EH (cell line): Measurements from ENCODE around the gene TPK1.

Experiments
- DNase-seq: peaks from one replicate; pipeline ENCODE4 v3.0.0-alpha.2; 2015; ENCODE audit warnings: low read depth

TPK1 gene

GRCh38 chr7:144723301-144723700 lies 112.6 kb downstream of the TPK1 start:
- no peak for DNase-seq

- DNase-seq, result no peak
These were observed 115.1 kb downstream of the TPK1 start for GRCh38 chr7:144720710-144721109.

GRCh38 chr7:144720149-144720548 lies 115.7 kb downstream of the TPK1 start:
- DNase-seq, result no peak

- no peak for DNase-seq
These were observed 118.1 kb downstream of the TPK1 start for GRCh38 chr7:144717720-144718119.

GRCh38 chr7:144713850-144714249 lies 122.0 kb downstream of the TPK1 start:
- DNase-seq, result no peak

GRCh38 chr7:144710791-144711190 lies 125.1 kb downstream of the TPK1 start:
- no peak for DNase-seq

- no peak for DNase-seq
These were observed 126.8 kb downstream of the TPK1 start for GRCh38 chr7:144709066-144709465.

DNA sequence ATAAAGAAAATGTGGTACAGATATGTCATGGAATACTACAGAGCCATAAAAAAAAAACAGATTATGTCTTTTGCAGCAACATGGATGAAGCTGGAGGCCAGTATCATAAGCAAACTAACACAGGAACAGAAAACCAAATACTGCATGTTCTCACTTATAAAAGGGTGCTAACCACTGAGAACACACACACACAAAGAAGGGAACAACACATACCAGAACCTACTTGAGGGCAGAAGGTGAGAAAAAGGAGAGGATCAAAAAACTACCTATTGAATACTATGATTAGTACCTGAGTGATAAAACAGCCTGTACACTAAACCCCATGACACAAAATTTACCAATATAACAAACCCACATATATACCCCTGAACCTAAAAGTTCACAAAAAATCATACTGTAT lies 144.6 kb downstream of the TPK1 start:
- no peak for DNase-seq

DNA sequence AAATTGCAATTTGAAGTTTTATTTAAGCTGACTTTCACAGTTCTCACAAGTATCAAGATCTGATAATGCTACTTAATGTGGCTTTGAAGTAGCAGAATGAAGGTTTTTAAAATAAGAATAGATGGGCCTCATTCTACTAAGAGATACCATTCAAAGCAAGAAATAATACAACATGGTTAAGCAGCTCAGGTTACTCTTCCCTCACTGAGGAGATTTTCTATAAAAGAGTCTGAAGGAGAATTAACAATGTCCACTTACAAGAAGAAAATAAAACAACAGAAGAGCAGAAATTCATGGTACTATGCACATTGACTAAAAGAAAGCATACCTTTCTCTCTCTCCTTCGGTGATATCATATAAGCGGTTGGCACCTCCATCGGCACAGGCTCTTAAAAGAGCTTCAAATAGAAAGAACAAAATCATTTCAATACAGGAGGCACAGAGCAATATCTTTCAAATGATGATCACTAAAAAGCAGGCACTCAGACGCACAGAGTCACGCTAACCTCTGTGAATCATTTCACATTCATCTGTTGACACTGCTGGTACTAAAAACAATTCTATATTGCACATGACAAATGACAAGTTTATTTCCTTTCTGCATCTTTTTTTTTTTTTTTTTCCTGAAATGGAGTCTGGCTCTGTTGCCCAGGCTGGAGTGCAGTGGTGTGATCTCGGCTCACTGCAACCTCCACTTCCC lies 153.1 kb downstream of the TPK1 start:
- no peak for DNase-seq

GRCh38 chr7:144676492-144676891 lies 159.4 kb downstream of the TPK1 start:
- no peak for DNase-seq

GRCh38 chr7:144674550-144674949 lies 161.3 kb downstream of the TPK1 start:
- no peak for DNase-seq

DNA sequence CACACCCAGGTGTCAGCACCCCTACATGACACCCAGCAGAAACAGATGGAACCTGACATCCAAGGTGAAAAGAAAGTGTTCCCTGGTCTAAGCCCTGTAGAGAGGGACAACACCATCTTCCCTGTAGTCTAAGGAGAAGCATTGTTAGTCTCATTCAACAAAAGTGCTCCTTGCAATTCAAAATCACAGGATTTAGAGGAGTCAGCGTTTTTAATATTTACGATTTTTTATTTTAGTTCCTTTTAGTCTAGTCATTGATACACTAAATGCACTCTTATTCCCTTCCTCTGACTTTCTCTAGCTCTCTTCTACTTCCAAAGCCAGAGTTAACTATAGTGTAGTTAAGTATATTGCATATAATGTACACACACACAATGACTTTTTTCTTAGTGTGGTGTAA lies 163.0 kb downstream of the TPK1 start:
- no peak for DNase-seq

DNA sequence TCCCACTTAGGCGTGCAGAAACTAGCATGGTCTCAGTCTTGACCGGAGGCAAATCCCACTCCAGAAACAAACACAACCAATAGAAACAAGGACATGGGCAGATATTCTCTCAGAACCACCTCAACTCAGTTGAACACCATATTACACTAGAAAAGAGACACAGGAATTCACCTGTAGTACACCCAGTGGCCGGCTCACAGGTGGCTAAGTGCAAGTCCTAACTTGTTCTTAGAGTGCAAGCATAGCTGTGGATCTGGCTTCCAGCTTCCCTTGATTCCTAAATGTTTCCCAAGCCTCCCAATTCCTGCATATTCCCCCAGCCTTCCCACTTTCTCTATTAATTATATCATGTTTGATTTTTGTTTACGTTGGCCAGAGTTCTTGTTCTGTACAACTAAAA lies 164.4 kb downstream of the TPK1 start:
- DNase-seq, result no peak

GRCh38 chr7:144670218-144670617 lies 165.6 kb downstream of the TPK1 start:
- no peak for DNase-seq

DNA sequence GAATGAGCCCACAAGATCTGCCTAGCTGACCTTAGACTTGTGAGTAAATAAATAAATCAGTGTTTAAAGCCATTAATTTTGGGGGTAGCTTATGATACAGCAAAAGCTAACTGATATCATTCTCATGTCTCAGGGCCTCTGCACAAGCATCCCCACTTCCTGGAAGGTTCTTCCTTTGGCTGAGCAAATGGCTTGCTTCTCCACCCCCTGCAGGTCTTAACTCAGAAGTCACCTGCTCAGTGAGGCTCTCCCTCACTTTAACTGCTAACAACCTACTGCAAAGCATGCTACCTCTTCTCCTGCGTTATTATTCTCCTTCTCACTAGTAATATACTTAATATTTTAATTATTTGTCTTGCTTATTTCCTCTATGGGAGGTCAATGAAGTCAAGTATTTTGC lies 167.3 kb downstream of the TPK1 start:
- DNase-seq, result no peak

GRCh38 chr7:144665689-144666381 lies 170.0 kb downstream of the TPK1 start:
- DNase-seq, result no peak

GRCh38 chr7:144659211-144659610 lies 176.6 kb downstream of the TPK1 start:
- no peak for DNase-seq

DNA sequence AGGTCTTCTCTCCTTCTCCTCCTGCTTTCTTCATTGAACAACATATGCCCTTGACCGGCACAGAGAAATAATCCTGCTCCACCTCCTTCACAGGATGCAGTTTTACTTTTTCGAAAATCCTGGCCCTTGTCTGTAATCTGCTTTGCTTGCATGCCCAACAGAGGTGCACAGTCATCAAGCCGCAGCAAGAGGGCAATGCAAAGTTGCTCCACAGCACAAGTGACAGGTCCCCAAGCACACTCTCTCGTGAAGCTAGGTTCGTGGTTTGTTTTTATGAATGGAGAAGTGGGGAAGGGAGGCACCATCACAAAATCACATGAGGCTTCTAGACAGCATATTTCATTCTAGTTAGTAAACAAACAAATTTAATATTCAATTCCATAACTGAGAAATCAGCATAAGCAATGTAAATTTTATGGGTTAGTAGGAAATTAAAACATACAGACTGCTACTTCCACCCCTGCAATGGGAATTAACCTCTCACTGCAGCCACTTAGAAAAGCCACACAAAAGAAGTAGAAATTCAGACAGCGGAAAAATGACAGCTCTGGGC lies 178.8 kb downstream of the TPK1 start:
- DNase-seq, result no peak

- no peak for DNase-seq
These were observed 182.4 kb downstream of the TPK1 start for GRCh38 chr7:144653449-144653848.

GRCh38 chr7:144650439-144650838 lies 185.4 kb downstream of the TPK1 start:
- no peak for DNase-seq

- DNase-seq, result no peak
These were observed 186.7 kb downstream of the TPK1 start for GRCh38 chr7:144649120-144649519.

- no peak for DNase-seq
These were observed 194.3 kb downstream of the TPK1 start for GRCh38 chr7:144641389-144642044.

DNA sequence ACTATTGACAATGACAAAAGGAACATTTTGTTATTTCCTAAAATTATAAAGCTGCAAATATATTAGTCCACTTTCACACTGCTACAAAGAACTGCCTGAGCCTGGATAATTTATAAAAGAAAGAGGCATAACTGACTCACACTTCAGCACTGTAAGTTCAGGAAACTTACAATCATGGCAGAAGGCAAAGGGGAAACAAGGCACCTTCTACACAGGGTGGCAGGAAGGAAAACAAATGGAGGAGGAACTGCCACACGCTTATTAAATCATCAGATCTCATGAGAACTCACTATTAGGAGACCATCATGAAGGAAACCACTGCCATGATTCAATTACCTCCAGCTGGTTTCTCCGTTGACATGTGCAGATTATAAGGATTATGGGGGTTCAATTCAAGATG lies 203.1 kb downstream of the TPK1 start:
- no peak for DNase-seq
